Measurements from ENCODE around the gene SLC18A2.

Gene SLC18A2

DNA sequence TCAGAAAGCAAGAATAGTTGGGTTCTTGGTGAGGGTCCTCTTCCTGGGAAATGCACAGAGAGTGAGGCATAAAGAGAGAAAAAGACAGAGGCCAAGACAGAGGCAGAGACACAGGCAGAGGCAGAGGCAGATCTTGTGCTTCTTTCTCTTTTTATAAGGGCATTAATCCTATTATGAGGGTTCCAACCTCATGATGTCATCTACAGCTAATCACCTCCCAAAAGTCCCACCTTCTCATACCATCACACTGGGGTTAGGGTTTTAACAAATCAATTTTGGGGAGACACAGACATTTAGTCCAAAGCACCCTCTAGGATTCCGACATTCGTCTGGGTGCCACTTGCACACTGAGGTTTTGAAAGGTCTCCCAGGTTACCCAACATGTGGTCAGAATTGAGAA is 25.8 kb upstream of the SLC18A2 start:
- no peaks in the 10 kb centered on the region for H3K36me3 ChIP-seq (ENCODE audit: insufficient read depth, insufficient read length, low read length)
- no peak for TF ChIP-seq ZNF274 (IDR thresholded peaks at IDR 0.05; ENCODE audit: low read depth, low read length)
- TF ChIP-seq YY1 (IDR thresholded peaks at IDR 0.05; ENCODE audit: insufficient read depth, insufficient read length), result no peak
- no peak for TF ChIP-seq SUZ12 (IDR thresholded peaks at IDR 0.05; ENCODE audit: extremely low read depth, insufficient read depth, insufficient read length)
- no peak for DNase-seq (ENCODE audit: low read depth, low spot score)
- H3K9ac ChIP-seq (ENCODE audit: insufficient read length, low read depth), result no peak overlapping the region
- H3K4me3 ChIP-seq (ENCODE audit: insufficient read length, low read depth), result no peak overlapping the region
- peaks cover 23% of the 10 kb centered on the region for H3K27me3 ChIP-seq (ENCODE audit: insufficient read depth, insufficient read length)
- H3K4me1 ChIP-seq (ENCODE audit: insufficient read depth, insufficient read length), result peaks cover 3% of the 10 kb centered on the region
- H3K9me3 ChIP-seq (ENCODE audit: insufficient read depth, low read length), result peaks cover 31% of the 10 kb centered on the region

- TF ChIP-seq SUZ12 (IDR thresholded peaks at IDR 0.05; ENCODE audit: extremely low read depth, insufficient read depth, insufficient read length), result no peak
- no peak for TF ChIP-seq YY1 (IDR thresholded peaks at IDR 0.05; ENCODE audit: insufficient read depth, insufficient read length)
- no peak for TF ChIP-seq ZNF274 (IDR thresholded peaks at IDR 0.05; ENCODE audit: low read depth, low read length)
- DNase-seq (ENCODE audit: low read depth, low spot score), result no peak
- Histone ChIP-seq H3K36me3 (ENCODE audit: insufficient read depth, insufficient read length, low read length) (no peaks in the 10 kb centered on the region), H3K4me3 (ENCODE audit: insufficient read length, low read depth) (no peak overlapping the region), H3K9ac (ENCODE audit: insufficient read length, low read depth) (no peak overlapping the region), H3K4me1 (ENCODE audit: insufficient read depth, insufficient read length) (peaks cover 3% of the 10 kb centered on the region), H3K27me3 (ENCODE audit: insufficient read depth, insufficient read length) (peaks cover 23% of the 10 kb centered on the region), H3K9me3 (ENCODE audit: insufficient read depth, low read length) (peaks cover 31% of the 10 kb centered on the region)
Observed at GRCh38 chr10:117216028-117216427, 24.9 kb upstream of the SLC18A2 start.

DNA sequence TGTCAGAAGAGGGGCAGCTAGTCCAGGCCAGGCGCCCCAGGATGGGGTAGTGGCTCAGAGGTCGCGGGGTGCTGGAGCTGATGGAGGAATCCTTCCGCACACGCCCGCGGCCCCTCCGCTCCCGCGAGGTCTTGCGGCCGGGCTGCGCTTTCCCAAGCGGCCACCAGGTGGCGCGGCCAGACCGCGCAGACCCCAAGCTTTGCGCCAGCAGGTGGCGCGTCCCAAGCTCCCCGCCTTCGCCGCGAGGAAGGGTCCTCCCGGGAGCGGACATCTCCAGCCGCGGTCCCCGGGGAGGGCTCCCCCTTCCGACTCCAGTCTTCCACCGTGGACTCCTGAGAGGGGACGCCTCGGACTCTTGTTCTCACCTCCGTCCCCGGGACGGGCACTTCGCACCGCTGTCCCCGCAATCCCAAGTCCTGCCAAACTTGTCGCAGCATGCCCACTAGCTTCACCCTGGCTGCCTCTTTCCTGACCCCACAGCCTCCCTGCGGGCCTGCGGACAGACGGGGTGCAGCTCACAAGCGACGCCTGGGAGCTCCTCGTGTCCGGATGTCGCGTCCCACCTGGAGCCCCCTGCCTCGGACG is 24.2 kb upstream of the SLC18A2 start:
- Histone ChIP-seq H3K36me3 (ENCODE audit: insufficient read depth, insufficient read length, low read length) (no peaks in the 10 kb centered on the region), H3K4me1 (ENCODE audit: insufficient read depth, insufficient read length) (peaks cover 3% of the 10 kb centered on the region), H3K27me3 (ENCODE audit: insufficient read depth, insufficient read length) (peaks cover 23% of the 10 kb centered on the region), H3K9ac (ENCODE audit: insufficient read length, low read depth) (peak overlapping the region; percentile 50), H3K9me3 (ENCODE audit: insufficient read depth, low read length) (peaks cover 31% of the 10 kb centered on the region), H3K4me3 (ENCODE audit: insufficient read length, low read depth) (no peak overlapping the region)
- peak; percentile 63 for DNase-seq (ENCODE audit: low read depth, low spot score)
- TF ChIP-seq YY1 (IDR thresholded peaks at IDR 0.05; ENCODE audit: insufficient read depth, insufficient read length) (no peak), SUZ12 (IDR thresholded peaks at IDR 0.05; ENCODE audit: extremely low read depth, insufficient read depth, insufficient read length) (no peak), ZNF274 (IDR thresholded peaks at IDR 0.05; ENCODE audit: low read depth, low read length) (no peak)

DNA sequence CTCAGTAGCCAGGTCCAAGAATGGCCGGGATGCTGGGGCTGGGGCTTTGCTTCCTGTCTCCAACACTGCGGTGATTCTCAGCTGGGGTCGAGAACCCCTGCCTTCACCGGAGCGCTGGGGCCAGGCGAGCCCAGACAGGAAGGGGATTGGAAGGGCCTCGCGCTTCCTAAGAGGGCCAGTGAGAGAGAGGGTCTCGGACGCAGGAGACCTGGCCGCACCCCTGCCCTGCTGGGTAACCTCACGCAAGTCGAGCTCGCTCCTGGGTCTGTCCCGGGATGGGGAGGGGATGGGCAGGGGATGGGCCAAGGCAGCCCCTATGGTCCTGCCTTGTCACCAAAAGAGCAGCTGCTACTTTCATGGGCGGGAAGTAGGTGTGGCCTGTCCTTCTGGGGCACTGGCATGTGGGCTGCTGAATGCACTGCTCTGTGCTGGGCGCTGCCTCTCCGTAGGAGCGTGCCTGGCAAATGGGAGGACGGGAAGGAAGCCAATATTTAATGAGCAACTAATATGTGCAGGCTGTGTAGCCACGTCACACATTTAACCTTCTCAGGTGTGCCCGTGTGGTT is 23.6 kb upstream of the SLC18A2 start:
- H3K4me3 ChIP-seq (ENCODE audit: insufficient read length, low read depth), result no peak overlapping the region
- H3K9ac ChIP-seq (ENCODE audit: insufficient read length, low read depth), result no peak overlapping the region
- H3K4me1 ChIP-seq (ENCODE audit: insufficient read depth, insufficient read length), result peaks cover 3% of the 10 kb centered on the region
- peaks cover 23% of the 10 kb centered on the region for H3K27me3 ChIP-seq (ENCODE audit: insufficient read depth, insufficient read length)
- H3K9me3 ChIP-seq (ENCODE audit: insufficient read depth, low read length), result peaks cover 30% of the 10 kb centered on the region; the same call in 1 of the 2 replicates
- no peak for TF ChIP-seq ZNF274 (IDR thresholded peaks at IDR 0.05; ENCODE audit: low read depth, low read length)
- TF ChIP-seq YY1 (IDR thresholded peaks at IDR 0.05; ENCODE audit: insufficient read depth, insufficient read length), result no peak
- TF ChIP-seq SUZ12 (IDR thresholded peaks at IDR 0.05; ENCODE audit: extremely low read depth, insufficient read depth, insufficient read length), result no peak
- no peaks in the 10 kb centered on the region for H3K36me3 ChIP-seq (ENCODE audit: insufficient read depth, insufficient read length, low read length)
- no peak for DNase-seq (ENCODE audit: low read depth, low spot score)

GRCh38 chr10:117218654-117219053 is 22.3 kb upstream of the SLC18A2 start:
- Histone ChIP-seq H3K9me3 (ENCODE audit: insufficient read depth, low read length) (peaks cover 19% of the 10 kb centered on the region; the same call in 1 of the 2 replicates), H3K27me3 (ENCODE audit: insufficient read depth, insufficient read length) (peaks cover 23% of the 10 kb centered on the region), H3K36me3 (ENCODE audit: insufficient read depth, insufficient read length, low read length) (no peaks in the 10 kb centered on the region), H3K9ac (ENCODE audit: insufficient read length, low read depth) (no peak overlapping the region), H3K4me1 (ENCODE audit: insufficient read depth, insufficient read length) (peaks cover 9% of the 10 kb centered on the region), H3K4me3 (ENCODE audit: insufficient read length, low read depth) (no peak overlapping the region)
- TF ChIP-seq ZNF274 (IDR thresholded peaks at IDR 0.05; ENCODE audit: low read depth, low read length), result no peak
- no peak for TF ChIP-seq YY1 (IDR thresholded peaks at IDR 0.05; ENCODE audit: insufficient read depth, insufficient read length)
- no peak for TF ChIP-seq SUZ12 (IDR thresholded peaks at IDR 0.05; ENCODE audit: extremely low read depth, insufficient read depth, insufficient read length)
- no peak for DNase-seq (ENCODE audit: low read depth, low spot score)

GRCh38 chr10:117221156-117221711 is 19.7 kb upstream of the SLC18A2 start:
- Histone ChIP-seq H3K9ac (ENCODE audit: insufficient read length, low read depth) (no peak overlapping the region), H3K27me3 (ENCODE audit: insufficient read depth, insufficient read length) (peaks cover 13% of the 10 kb centered on the region), H3K9me3 (ENCODE audit: insufficient read depth, low read length) (peaks cover 16% of the 10 kb centered on the region; the same call in 1 of the 2 replicates), H3K36me3 (ENCODE audit: insufficient read depth, insufficient read length, low read length) (no peaks in the 10 kb centered on the region), H3K4me3 (ENCODE audit: insufficient read length, low read depth) (no peak overlapping the region), H3K4me1 (ENCODE audit: insufficient read depth, insufficient read length) (peaks cover 9% of the 10 kb centered on the region)
- TF ChIP-seq SUZ12 (IDR thresholded peaks at IDR 0.05; ENCODE audit: extremely low read depth, insufficient read depth, insufficient read length) (no peak), YY1 (IDR thresholded peaks at IDR 0.05; ENCODE audit: insufficient read depth, insufficient read length) (no peak), ZNF274 (IDR thresholded peaks at IDR 0.05; ENCODE audit: low read depth, low read length) (no peak)
- no peak for DNase-seq (ENCODE audit: low read depth, low spot score)

- TF ChIP-seq ZNF274 (IDR thresholded peaks at IDR 0.05; ENCODE audit: low read depth, low read length) (no peak), YY1 (IDR thresholded peaks at IDR 0.05; ENCODE audit: insufficient read depth, insufficient read length) (no peak), SUZ12 (IDR thresholded peaks at IDR 0.05; ENCODE audit: extremely low read depth, insufficient read depth, insufficient read length) (no peak)
- peaks cover 6% of the 10 kb centered on the region for H3K4me1 ChIP-seq (ENCODE audit: insufficient read depth, insufficient read length)
- H3K4me3 ChIP-seq (ENCODE audit: insufficient read length, low read depth), result no peak overlapping the region
- no peak overlapping the region for H3K9ac ChIP-seq (ENCODE audit: insufficient read length, low read depth)
- no peaks in the 10 kb centered on the region for H3K36me3 ChIP-seq (ENCODE audit: insufficient read depth, insufficient read length, low read length)
- peaks cover under 1% of the 10 kb centered on the region for H3K27me3 ChIP-seq (ENCODE audit: insufficient read depth, insufficient read length)
- DNase-seq (ENCODE audit: low read depth, low spot score), result no peak
- peaks cover 7% of the 10 kb centered on the region; the same call in 1 of the 2 replicates for H3K9me3 ChIP-seq (ENCODE audit: insufficient read depth, low read length)
Observed at GRCh38 chr10:117222552-117222951, 18.4 kb upstream of the SLC18A2 start.
